Cardiac fibroblast (primary cell): ENCODE results near the gene ECE2.

Experiments
- DNase-seq, 2 donors: peaks; one replicate each; pipeline versions ENCODE4 v3.0.0 to v3.0.0-alpha.2; 2010; ENCODE audit warnings: low read depth in 2 of 2
- H3K4me3 ChIP-seq, 2 donors: replicated peaks in 1 of 2; 1 replicate in 1 of 2; 2 replicates in 1 of 2; pipeline ENCODE4 v1.5.1; 2011; ENCODE audit warnings: low read depth in 2 of 2, low read length in 2 of 2, mild to moderate bottlenecking in 2 of 2, moderate library complexity in 1 of 2
- CTCF ChIP-seq: IDR thresholded peaks from one replicate; pipeline ENCODE4 v1.5.1; 2011; ENCODE audit warnings: low read depth, mild to moderate bottlenecking, low read length, inconsistent platforms

ECE2 gene

GRCh38 chr3:184334470-184335158 lies 58.8 kb downstream of the ECE2 start:
- TF ChIP-seq CTCF: no peak
- DNase-seq: peak in 1 of 2 donors; percentile 72
- no peak overlapping the region for H3K4me3 ChIP-seq

- DNase-seq: no peak
- no peak for TF ChIP-seq CTCF
These were observed 59.5 kb downstream of the ECE2 start for GRCh38 chr3:184335291-184335660.

GRCh38 chr3:184335661-184336546 lies 60.1 kb downstream of the ECE2 start:
- peak; percentile 80 to 84 for DNase-seq
- peak overlapping the region; percentile 60 to 69 for H3K4me3 ChIP-seq
- no peak for TF ChIP-seq CTCF

More at GRCh38 chr3:184335291-184335660, 59.5 kb downstream of the ECE2 start:
- H3K4me3 ChIP-seq: no peak overlapping the region

- peak overlapping the region; percentile 60 to 69 for H3K4me3 ChIP-seq
- no peak for TF ChIP-seq CTCF
- DNase-seq: peak; percentile 72 to 80
These were observed 61.0 kb downstream of the ECE2 start for GRCh38 chr3:184336547-184337398.

- DNase-seq: peak in 1 of 2 donors; percentile 79
These were observed 61.5 kb downstream of the ECE2 start, which contains the start of gene FAM131A for GRCh38 chr3:184337399-184337714. TSS of gene FAM131A (plus strand) at chr3:184337600. CDS start at chr3:184337631, 31 bp downstream.

More at GRCh38 chr3:184337399-184337714, 61.5 kb downstream of the ECE2 start, which contains the start of gene FAM131A:
- no peak for TF ChIP-seq CTCF
- H3K4me3 ChIP-seq: peak within 1 kb of the TSS; percentile 60 to 69
